Memory B cell (primary cell): Measurements from ENCODE around the gene LPAR3.

Experiments
- ATAC-seq: fragments of 150-1000 bp; cut with Tn5 transposase; 2 replicates; pipeline ENCODE4 v1.10.0; 2021; ENCODE audit warnings: low read depth, mild to moderate bottlenecking, moderate library complexity
- DNase-seq, 2 donors: peaks; one replicate each; pipeline ENCODE4 v3.0.0; 2022; ENCODE audit warnings: low spot score in 2 of 2
- H3K27ac Mint-ChIP-seq: one replicate; pipeline ENCODE4 v1.8.0; 2022; ENCODE audit warnings: mild to moderate bottlenecking, moderate library complexity, mixed read lengths
- H3K27me3 Mint-ChIP-seq: one replicate; pipeline ENCODE4 v1.8.0; 2022; ENCODE audit warnings: mixed read lengths
- H3K36me3 Mint-ChIP-seq: one replicate; pipeline ENCODE4 v1.8.0; 2022; ENCODE audit warnings: mild to moderate bottlenecking, mixed read lengths
- H3K4me1 Mint-ChIP-seq: one replicate; pipeline ENCODE4 v1.8.0; 2022; ENCODE audit warnings: mixed read lengths
- H3K4me3 Mint-ChIP-seq: one replicate; pipeline ENCODE4 v1.8.0; 2022; ENCODE audit warnings: mild to moderate bottlenecking, moderate library complexity, mixed read lengths
- H3K9me3 Mint-ChIP-seq: one replicate; pipeline ENCODE4 v1.8.0; 2022; ENCODE audit warnings: mixed read lengths

LPAR3 gene

DNA sequence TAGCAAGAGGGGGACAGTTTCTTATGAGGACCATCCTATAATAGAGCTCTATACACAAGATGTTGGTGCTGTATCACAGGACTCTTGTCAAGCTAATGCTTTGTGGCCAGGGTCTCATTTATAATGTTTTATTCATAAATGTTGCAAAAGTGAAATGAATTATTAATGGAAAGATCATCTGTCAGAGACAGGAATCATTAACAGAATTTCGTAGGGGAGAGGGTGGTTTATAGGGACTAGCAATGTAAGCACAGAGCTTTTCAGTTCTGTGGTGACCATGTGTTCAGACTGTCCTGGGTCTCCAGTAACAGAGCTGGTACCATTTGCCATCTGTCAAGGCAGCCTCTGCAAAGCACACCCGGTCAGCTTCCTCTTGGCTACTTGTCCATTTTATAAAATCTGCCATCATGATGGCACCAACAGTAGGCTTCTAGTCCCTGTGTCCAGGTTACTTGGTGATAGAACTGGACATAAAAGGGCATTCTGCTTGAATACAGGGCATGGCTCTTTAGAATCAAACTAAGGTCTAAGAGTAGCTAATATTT, 36.2 kb downstream of the LPAR3 start:
- H3K4me1 Mint-ChIP-seq = peaks cover 15% of the 10 kb centered on the region
- no peak overlapping the region for H3K27ac Mint-ChIP-seq

GRCh38 chr1:84855691-84856630, 37.0 kb downstream of the LPAR3 start:
- no peak for ATAC-seq
- no peaks in the 10 kb centered on the region for H3K9me3 Mint-ChIP-seq
- H3K27ac Mint-ChIP-seq = no peak overlapping the region
- H3K4me1 Mint-ChIP-seq = peaks cover 10% of the 10 kb centered on the region
- no peaks in the 10 kb centered on the region for H3K27me3 Mint-ChIP-seq
- DNase-seq = no peak
- no peaks in the 10 kb centered on the region for H3K36me3 Mint-ChIP-seq
- H3K4me3 Mint-ChIP-seq = no peak overlapping the region

More for the DNA sequence above, 36.2 kb downstream of the LPAR3 start:
- Mint-ChIP-seq H3K27me3 (no peaks in the 10 kb centered on the region), H3K36me3 (no peaks in the 10 kb centered on the region), H3K4me3 (no peak overlapping the region), H3K9me3 (no peaks in the 10 kb centered on the region)
- DNase-seq = no peak
- no peak for ATAC-seq

DNA sequence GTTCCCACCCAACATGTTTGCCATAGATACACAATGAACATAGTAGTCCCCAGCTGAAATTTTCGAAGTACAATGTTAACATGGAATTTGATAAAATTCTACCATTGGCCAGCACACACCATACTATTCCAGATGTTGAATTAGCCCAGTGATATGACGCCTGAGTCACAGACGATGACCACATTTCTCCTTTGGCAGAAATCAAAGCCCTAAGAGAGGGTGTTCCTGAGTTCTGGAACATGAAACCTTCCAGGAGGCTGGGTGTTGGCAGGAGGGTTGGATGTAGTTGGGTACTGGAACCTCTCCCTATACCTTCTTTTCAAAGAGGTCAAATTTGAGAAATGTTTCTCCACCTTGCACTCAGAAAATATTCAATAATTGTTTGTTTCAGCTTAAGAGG, 37.8 kb downstream of the LPAR3 start:
- Mint-ChIP-seq H3K27me3 (no peaks in the 10 kb centered on the region), H3K27ac (no peak overlapping the region), H3K4me3 (no peak overlapping the region), H3K9me3 (no peaks in the 10 kb centered on the region), H3K36me3 (no peaks in the 10 kb centered on the region), H3K4me1 (peaks cover 10% of the 10 kb centered on the region)
- no peak for DNase-seq
- no peak for ATAC-seq

DNA sequence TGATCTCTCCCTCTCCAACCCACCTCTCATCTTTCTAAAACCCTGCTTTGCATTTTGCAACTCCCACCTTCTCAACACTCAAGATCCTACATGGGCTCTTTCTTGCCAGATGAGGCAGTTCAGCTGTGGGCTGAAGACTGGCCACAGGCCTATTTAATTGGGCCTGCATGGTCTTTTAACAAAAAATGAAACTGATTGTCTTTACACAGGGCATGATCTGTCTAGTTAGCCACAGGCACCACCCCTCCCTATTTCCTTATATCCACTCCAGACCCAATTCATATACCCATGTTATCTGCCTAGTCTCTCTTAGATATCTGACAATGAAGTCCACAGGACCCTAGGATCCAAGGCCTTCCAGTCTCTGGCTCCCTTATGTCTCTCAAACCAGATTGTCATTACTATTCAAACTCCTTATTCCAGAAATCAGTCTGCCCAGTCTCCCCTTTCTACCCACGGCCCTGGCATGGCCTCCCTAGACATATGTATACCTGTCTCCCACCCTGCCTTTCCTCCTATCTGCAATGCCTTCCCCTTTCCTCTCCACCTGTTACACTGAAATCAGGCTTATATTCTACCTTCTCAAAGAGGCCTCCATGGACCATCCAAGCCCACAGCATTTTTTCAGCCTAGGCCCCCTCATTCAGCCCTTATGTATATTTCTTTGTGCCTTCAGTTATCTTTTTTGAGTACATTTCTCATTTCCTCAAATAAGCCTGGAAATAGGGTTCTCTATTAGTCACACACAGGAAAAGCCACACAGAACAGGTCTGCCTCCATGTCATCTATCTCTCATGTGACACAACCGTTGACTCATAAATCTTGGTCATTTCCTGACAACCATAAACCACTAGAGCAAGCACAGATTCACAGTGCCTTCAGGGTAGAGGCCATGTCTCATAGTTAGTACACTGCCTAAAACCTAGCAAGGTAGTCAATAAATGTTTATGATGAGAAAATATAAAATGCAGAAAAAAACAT, 39.0 kb downstream of the LPAR3 start:
- DNase-seq (no peak), ATAC-seq (peak; percentile 71)
- H3K4me3 Mint-ChIP-seq = no peak overlapping the region
- no peaks in the 10 kb centered on the region for H3K36me3 Mint-ChIP-seq
- H3K4me1 Mint-ChIP-seq = peaks cover 10% of the 10 kb centered on the region
- H3K27ac Mint-ChIP-seq = no peak overlapping the region
- H3K9me3 Mint-ChIP-seq = no peaks in the 10 kb centered on the region
- H3K27me3 Mint-ChIP-seq = no peaks in the 10 kb centered on the region

GRCh38 chr1:84851839-84852238, 41.2 kb downstream of the LPAR3 start:
- Mint-ChIP-seq H3K4me3 (no peak overlapping the region), H3K27ac (no peak overlapping the region), H3K36me3 (no peaks in the 10 kb centered on the region), H3K27me3 (no peaks in the 10 kb centered on the region), H3K4me1 (peaks cover 10% of the 10 kb centered on the region), H3K9me3 (no peaks in the 10 kb centered on the region)
- DNase-seq (no peak), ATAC-seq (no peak)

GRCh38 chr1:84849357-84849975, 43.5 kb downstream of the LPAR3 start:
- Mint-ChIP-seq H3K27me3 (no peaks in the 10 kb centered on the region), H3K4me3 (no peak overlapping the region), H3K9me3 (no peaks in the 10 kb centered on the region), H3K36me3 (no peaks in the 10 kb centered on the region), H3K27ac (no peak overlapping the region), H3K4me1 (peaks cover 10% of the 10 kb centered on the region)
- DNase-seq (no peak), ATAC-seq (no peak)

GRCh38 chr1:84847253-84848250, 45.5 kb downstream of the LPAR3 start:
- Mint-ChIP-seq H3K27me3 (no peaks in the 10 kb centered on the region), H3K27ac (no peak overlapping the region), H3K36me3 (no peaks in the 10 kb centered on the region), H3K4me1 (no peaks in the 10 kb centered on the region), H3K9me3 (no peaks in the 10 kb centered on the region), H3K4me3 (no peak overlapping the region)
- DNase-seq (no peak), ATAC-seq (no peak)

GRCh38 chr1:84846387-84846786, 46.6 kb downstream of the LPAR3 start:
- H3K27ac Mint-ChIP-seq = no peak overlapping the region
- H3K9me3 Mint-ChIP-seq = no peaks in the 10 kb centered on the region
- no peak overlapping the region for H3K4me3 Mint-ChIP-seq
- ATAC-seq (no peak), DNase-seq (no peak)
- H3K36me3 Mint-ChIP-seq = no peaks in the 10 kb centered on the region
- peaks cover 2% of the 10 kb centered on the region for H3K27me3 Mint-ChIP-seq
- H3K4me1 Mint-ChIP-seq = no peaks in the 10 kb centered on the region

- H3K27me3 Mint-ChIP-seq = peaks cover 2% of the 10 kb centered on the region
- no peak overlapping the region for H3K4me3 Mint-ChIP-seq
- H3K4me1 Mint-ChIP-seq = no peaks in the 10 kb centered on the region
- no peak for DNase-seq
- H3K27ac Mint-ChIP-seq = no peak overlapping the region
- H3K36me3 Mint-ChIP-seq = no peaks in the 10 kb centered on the region
- no peaks in the 10 kb centered on the region for H3K9me3 Mint-ChIP-seq
- ATAC-seq = no peak
Observed at GRCh38 chr1:84845357-84845756, 47.6 kb downstream of the LPAR3 start.

GRCh38 chr1:84844094-84844493, 48.9 kb downstream of the LPAR3 start:
- H3K4me3 Mint-ChIP-seq = no peak overlapping the region
- H3K27me3 Mint-ChIP-seq = peaks cover 2% of the 10 kb centered on the region
- no peaks in the 10 kb centered on the region for H3K4me1 Mint-ChIP-seq
- DNase-seq (no peak), ATAC-seq (no peak)
- no peak overlapping the region for H3K27ac Mint-ChIP-seq
- no peaks in the 10 kb centered on the region for H3K36me3 Mint-ChIP-seq
- H3K9me3 Mint-ChIP-seq = no peaks in the 10 kb centered on the region

DNA sequence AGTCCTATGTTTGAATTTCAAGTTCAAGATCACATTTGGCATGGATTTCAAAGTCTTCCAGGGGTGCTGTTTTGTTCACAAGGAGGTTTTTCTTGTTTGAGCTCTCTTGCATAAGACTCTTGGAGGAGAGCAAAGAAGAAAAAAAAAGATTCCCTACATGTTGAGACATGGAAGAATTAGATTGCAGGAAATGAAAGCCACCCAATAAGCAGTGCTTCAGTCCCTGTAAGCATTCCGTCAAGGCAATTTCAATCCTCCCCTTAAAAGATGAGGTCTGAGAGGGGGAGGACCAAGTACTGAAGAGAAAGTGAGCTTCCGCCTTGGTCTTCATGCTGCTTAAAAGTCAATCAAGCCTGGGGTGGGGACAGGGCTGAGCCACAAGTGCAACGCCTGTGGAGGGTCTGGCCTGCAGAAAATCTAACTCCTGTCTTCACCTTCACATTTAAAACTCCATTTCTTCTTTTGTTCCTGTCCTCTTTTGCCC, 50.2 kb downstream of the LPAR3 start:
- Mint-ChIP-seq H3K27me3 (peaks cover 2% of the 10 kb centered on the region), H3K27ac (no peak overlapping the region), H3K4me1 (no peaks in the 10 kb centered on the region), H3K4me3 (no peak overlapping the region), H3K36me3 (no peaks in the 10 kb centered on the region), H3K9me3 (no peaks in the 10 kb centered on the region)
- ATAC-seq = no peak
- no peak for DNase-seq

- Mint-ChIP-seq H3K36me3 (no peaks in the 10 kb centered on the region), H3K27me3 (peaks cover 2% of the 10 kb centered on the region), H3K4me3 (no peak overlapping the region), H3K9me3 (no peaks in the 10 kb centered on the region), H3K27ac (no peak overlapping the region), H3K4me1 (no peaks in the 10 kb centered on the region)
- ATAC-seq = no peak
- DNase-seq = no peak
Observed at GRCh38 chr1:84841971-84842370, 51.0 kb downstream of the LPAR3 start.

DNA sequence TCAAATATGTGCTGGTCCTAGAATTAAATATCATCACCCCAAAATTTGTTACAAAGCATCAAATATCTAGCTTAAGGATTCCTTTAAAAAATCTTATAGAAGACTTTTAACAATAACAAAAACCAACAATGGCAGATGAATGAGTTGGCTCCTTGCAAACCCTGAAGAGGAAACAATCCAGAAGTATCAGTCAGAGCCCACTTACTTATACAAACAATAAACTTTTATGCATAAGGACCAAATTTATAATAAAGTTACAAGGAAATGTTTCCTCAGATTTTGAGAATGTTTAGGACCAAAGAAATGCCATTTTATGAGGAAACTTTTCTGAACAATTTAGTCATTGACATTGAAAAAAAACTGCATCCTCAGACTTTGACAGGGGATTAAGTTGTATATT, 52.7 kb downstream of the LPAR3 start:
- no peak overlapping the region for H3K4me3 Mint-ChIP-seq
- H3K36me3 Mint-ChIP-seq = no peaks in the 10 kb centered on the region
- no peaks in the 10 kb centered on the region for H3K4me1 Mint-ChIP-seq
- no peak overlapping the region for H3K27ac Mint-ChIP-seq
- H3K9me3 Mint-ChIP-seq = no peaks in the 10 kb centered on the region
- H3K27me3 Mint-ChIP-seq = peaks cover 2% of the 10 kb centered on the region
- ATAC-seq = no peak
- no peak for DNase-seq
